Stimulated activated CD8-positive, alpha-beta memory T cell treated with anti-CD3 and anti-CD28 coated beads, Interleukin-4, amount 100 ng/mL, for 1 hour (primary cell): ENCODE data around the gene VPS54.
"Not testable (repeated sequence)": the region's sequence is repeated elsewhere in the genome, so short reads cannot be mapped to it uniquely, and the experiment has no call there.

Experiments used
- DNase-seq, 2 donors: peaks; one replicate each; pipeline ENCODE4 v3.0.0-alpha.2; 2020; ENCODE audit warnings: low read depth in 2 of 2, low spot score in 1 of 2

Gene VPS54

GRCh38 chr2:63993871-63994270, 25.4 kb downstream of the VPS54 start:
- no peak for DNase-seq

DNA sequence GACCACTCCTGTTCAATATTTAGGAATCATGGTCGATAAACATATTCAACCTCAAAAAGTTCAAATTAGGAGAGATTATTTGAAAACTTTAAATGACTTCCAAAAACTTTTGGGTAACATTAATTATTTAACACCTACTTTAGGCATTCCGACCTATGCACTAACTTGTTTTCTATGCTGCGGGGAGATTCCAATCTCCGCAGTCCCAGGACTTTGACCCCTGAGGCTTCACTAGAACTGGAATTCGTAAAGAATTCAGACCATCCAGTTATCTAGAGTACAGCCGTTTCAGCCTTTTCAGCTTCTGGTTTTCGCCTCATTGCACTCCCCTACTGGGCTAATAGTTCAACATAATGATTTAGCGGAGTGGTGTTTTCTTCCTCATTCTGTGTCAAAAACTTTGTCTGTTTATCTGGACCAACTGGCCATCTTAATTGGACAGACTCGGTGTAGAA, 26.1 kb downstream of the VPS54 start:
- DNase-seq = not testable (repeated sequence)

GRCh38 chr2:63992061-63992685, 27.1 kb downstream of the VPS54 start:
- no peak for DNase-seq

- not testable (repeated sequence) for DNase-seq
Measured at GRCh38 chr2:63991173-63991999, 27.8 kb downstream of the VPS54 start.

DNA sequence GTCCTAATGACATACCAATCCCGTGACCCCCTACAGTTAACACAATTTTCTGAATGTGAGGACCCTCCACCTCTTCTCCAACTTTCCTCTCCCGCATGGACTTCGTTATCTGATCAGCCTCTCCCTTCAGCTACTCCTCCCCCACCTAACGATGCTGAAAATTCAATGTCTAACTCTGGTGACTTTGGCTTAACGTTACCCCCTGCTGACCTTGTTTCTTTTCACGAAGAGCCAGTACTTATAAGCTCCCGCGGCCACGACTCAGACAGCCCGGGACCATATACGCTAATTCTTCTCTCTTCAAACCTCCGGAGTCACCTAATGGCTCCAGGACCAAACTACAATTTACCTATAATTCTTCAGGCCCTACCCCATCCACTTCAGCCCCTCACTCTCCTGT, 29.2 kb downstream of the VPS54 start:
- DNase-seq = no peak

GRCh38 chr2:63988842-63989436, 30.3 kb downstream of the VPS54 start:
- not testable (repeated sequence) for DNase-seq

DNA sequence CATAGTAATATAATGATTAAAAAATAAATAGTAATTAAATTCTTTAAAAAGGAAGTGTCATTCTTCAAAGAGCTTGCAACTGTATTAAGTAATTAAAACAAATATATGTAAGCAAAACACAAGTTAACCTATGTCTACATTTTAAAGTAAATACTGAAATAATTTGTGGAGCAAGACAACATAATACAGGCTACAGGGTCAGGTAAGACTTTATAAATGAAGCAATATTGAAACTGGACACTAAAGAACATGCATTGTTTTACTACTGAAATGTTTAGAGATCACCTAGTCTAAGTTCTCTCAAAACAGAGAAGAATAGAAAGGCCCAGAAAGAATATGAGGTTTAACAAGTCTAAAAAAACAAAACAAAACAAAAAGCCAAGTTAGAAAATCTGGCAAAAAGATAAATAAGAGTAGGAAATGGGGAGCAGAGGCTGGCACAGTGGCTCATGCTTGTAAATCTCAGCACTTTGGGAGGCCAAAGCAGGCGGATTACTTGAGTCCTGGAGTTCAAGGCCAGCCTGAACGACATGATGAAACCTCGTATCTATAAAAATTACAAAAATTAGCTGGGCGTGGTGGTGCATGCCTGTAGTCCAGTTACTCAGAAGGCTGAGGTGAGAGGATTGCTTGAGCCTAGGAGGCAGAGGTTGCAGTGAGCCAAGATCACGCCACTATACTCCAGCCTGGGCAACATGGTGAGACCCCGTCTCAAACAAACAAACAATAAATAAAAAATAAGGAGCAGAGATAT, 34.4 kb downstream of the VPS54 start:
- no peak for DNase-seq

GRCh38 chr2:63983986-63984605, 35.1 kb downstream of the VPS54 start:
- no peak for DNase-seq

DNA sequence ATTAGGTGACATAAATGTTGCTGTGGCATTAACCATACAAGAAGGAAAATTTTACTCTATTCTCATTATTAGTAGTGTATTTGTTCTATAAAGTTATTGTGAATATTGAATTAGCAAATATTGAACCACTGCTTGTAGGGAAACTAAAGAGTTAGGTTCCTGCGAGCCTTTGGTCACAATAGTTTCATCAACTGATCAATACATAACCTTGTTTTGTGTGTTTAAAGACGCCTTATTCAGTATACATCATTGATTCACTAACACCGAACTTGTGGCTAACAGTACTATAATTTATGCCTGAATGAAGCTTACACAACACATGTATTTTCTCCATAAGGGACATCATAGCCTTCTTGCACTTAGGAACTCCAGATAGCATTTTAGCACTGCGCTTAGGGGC, 36.9 kb downstream of the VPS54 start:
- no peak for DNase-seq

- no peak for DNase-seq
Measured at GRCh38 chr2:63981702-63982103, 37.5 kb downstream of the VPS54 start.

- DNase-seq = no peak
Measured at GRCh38 chr2:63980794-63981193, 38.4 kb downstream of the VPS54 start.

GRCh38 chr2:63977904-63978303, 41.3 kb downstream of the VPS54 start:
- no peak for DNase-seq

DNA sequence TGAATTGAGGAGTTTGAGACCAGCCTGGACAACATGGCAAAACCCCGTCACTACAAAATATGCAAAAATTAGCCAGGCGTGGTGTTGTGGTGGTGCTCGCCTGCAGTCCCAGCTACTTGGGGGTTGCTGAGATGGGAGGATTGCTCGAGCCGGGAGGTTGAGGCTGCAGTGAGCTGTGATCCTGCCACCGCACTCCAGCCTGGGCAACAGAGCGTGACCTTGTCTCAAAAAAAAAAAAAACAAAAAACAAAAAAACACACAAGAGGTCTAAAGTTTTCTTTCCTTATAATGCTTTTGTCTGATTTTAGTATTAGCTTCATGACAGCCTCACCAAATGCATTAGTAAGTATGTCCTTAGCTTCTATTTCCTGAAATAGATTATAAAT, 43.1 kb downstream of the VPS54 start:
- no peak for DNase-seq

GRCh38 chr2:63975437-63976124, 43.6 kb downstream of the VPS54 start:
- DNase-seq = no peak

DNA sequence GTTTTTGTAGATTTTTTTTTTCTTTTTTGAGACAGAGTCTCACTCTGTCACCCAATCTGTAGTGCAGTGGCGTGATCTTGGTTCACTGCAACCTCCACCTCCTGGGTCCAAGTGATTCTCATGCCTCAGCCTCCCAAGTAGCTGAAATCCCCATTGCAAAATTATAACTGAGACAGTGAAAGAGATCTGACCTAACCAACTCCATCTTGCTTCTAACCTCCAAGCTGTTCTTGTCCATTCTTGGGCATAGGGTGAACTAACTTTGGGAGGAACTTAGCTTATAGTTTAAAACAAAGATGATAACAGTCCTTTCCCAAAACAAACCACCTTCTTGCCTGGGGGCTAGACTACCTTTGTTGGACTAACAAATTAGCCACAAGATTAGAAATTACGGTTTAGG, 44.2 kb downstream of the VPS54 start:
- DNase-seq = not testable (repeated sequence)

DNA sequence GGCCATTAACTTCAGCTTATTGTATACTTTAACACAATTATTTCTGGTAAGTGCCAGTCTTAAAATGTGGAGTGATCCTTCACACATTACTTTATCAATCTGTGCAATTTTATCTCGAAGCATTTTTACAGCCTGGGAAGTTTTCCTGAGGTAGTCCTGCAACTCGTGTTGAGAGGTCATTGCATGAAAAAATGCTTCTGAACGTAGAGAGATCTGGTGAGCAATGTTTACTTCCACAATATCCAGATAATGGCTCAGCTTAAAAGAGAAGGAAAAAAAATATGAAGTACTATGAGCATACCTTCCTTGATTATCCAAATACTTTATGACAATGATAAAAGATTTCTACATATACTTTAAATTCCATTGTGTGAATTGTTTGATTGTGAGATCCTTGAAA, 57.0 kb downstream of the VPS54 start:
- no peak for DNase-seq

- no peak for DNase-seq
Measured at GRCh38 chr2:63950414-63950813, 68.8 kb downstream of the VPS54 start.

- no peak for DNase-seq
Measured at GRCh38 chr2:63942788-63943187, 76.4 kb downstream of the VPS54 start.

DNA sequence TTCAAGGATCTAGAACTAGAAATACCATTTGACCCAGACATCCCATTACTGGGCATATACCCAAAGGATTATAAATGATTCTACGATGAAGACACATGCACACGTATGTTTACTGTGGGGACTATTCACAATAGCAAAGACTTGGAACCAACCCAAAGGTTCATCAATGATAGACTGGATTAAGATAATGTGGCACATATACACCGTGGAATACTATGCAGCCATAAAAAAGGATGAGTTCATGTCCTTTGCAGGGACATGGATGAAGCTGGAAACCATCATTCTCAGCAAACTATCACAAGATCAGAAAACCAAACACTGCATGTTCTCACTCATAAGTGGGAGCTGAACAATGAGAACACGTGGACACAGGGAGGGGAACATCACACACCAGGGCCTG, 87.1 kb downstream of the VPS54 start:
- not testable (repeated sequence) for DNase-seq

DNA sequence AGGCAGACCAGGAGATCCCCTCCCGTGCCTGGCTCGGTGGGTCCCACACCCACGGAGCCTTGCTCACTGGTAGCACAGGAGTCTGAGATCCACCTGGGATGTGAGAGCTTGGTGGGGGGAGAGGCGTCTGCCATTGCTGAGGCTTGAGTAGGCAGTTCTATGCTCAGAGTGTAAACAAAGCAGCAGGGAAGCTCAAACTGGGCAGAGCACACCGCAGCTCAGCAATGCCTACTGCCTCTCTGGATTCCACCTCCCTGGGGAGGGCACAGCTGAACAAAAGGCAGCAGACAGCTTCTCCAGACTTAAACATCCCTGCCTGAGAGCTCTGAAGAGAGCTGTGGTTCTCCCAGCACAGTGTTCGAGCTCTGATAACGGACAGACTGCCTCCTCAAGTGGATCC, 92.4 kb downstream of the VPS54 start:
- DNase-seq = no peak

- DNase-seq = no peak
Measured at GRCh38 chr2:63914311-63914710, 104.9 kb downstream of the VPS54 start.
